Gastroesophageal sphincter (tissue), 3 donors: ENCODE data around the gene OR5AU1.

ENCODE experiments used
- CTCF ChIP-seq, 4 experiments: fragments of 200-600 bp in 2 of 4; fragments of 450-650 bp in 2 of 4; sonication (generic) in 1 of 4; IDR thresholded peaks; one replicate each; pipeline ENCODE4 v1.5.1; 2017 to 2019; ENCODE audit warnings: antibody characterized with exemption in 4 of 4, mild to moderate bottlenecking in 2 of 4, moderate library complexity in 2 of 4
- EP300 ChIP-seq: sonication (generic); formaldehyde crosslinking; IDR thresholded peaks from one replicate; pipeline ENCODE4 v1.6.1; 2017; ENCODE audit warnings: antibody characterized with exemption, mild to moderate bottlenecking
- POLR2A ChIP-seq, 2 donors: fragments of 450-650 bp; IDR thresholded peaks; one replicate each; pipeline ENCODE4 v1.6.1; 2017; ENCODE audit warnings: antibody characterized with exemption in 2 of 2, mild to moderate bottlenecking in 2 of 2, moderate library complexity in 1 of 2

- TF ChIP-seq POLR2A (IDR thresholded peaks at IDR 0.05) (no peak), CTCF (IDR thresholded peaks at IDR 0.05) (no peak), EP300 (no peak)
Measured at GRCh38 chr14:21168055-21168454, 12.2 kb upstream of the OR5AU1 start.
